HL-60 (cell line): ENCODE results near the gene B3GAT2.

ENCODE experiments used
- GABPA ChIP-seq: IDR thresholded peaks from 2 replicates; pipeline ENCODE4 v1.6.1; 2012; ENCODE audit warnings: low read depth
- POLR2AphosphoS5 ChIP-seq: IDR thresholded peaks from 2 replicates; pipeline ENCODE4 v1.6.1; 2012; ENCODE audit warnings: low read depth
- REST ChIP-seq: IDR thresholded peaks from 2 replicates; pipeline ENCODE4 v1.6.1; 2012; ENCODE audit warnings: low read depth; ENCODE audit not compliant: insufficient replicate concordance

GRCh38 chr6:70995411-70995810 is 38.6 kb upstream of the B3GAT2 start:
- no peak for TF ChIP-seq REST
- no peak for TF ChIP-seq POLR2AphosphoS5
- no peak for TF ChIP-seq GABPA
